ENCODE data around the gene KHDC1. TPM values are rescaled to one million over a fixed set of nuclear protein-coding genes. Genes with fewer than 3 reads are reported as not detected.
"Not testable (repeated sequence)": the region's sequence is repeated elsewhere in the genome, so short reads cannot be mapped to it uniquely, and the experiment has no call there.

Gene KHDC1, protein sequence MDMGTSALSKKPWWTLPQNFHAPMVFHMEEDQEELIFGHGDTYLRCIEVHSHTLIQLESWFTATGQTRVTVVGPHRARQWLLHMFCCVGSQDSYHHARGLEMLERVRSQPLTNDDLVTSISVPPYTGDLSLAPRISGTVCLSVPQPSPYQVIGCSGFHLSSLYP
- under 1 TPM in 1 of 6 experiments, not detected in 5; 0.55 TPM for total RNA-seq
- long read RNA-seq = 0 reads

DNA sequence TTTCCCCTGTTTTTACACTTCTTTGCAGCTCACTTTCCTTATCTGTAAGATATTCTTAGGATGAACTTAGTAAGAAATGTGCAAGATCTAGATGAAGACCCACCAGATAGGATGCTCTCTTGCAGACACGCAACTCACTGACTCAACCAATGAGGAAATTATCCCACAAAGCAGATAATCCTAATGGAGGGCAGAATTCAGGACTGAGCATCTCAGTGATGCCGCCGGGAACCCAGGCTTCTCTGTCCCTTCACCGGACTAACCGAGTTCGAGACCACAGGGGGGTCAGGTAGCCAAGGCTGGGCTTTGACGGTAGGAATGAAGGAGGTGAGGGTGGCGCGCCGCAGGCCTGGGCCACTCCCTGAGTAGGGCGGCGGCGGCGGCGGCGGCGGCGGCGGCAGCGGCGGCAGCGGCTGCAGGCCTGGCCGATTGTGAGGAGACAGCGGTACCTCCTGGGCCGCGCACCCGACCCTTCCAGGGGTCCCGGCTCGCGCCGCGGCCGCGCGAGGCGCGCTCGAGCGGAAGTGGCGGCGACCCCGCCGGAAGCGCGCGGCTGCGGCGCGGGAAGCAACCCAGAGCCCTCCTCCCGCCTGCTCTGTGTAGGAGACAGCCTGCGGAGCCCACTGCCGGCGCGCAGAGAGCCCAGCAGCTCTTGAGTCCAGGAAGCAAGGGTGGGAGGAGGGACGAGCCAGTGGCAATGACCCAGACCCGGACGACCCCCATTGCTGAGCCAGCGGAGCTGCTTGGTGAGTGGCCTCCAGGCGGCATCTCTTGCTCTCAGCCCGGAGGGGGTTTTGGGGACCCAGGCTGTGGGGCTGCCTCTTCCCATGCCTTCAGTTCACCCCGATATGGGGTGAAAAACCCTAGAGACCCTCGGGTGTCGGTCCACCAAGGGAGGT is at the start of gene KHDC1:
TSS of gene KHDC1 (minus strand) at position 526 of the 899 bp plus-strand sequence. CDS start 20,679 bp downstream, outside the sequence.
- Histone ChIP-seq H3K27ac (no peak within 1 kb of the TSS), H3K9me3 (no peaks in the 10 kb centered on the region), H3K4me1 (no peaks in the 10 kb centered on the region), H3K27me3 (no peaks in the 10 kb centered on the region), H3K36me3 (no peaks in the 10 kb centered on the region), H3K4me3 (peak within 1 kb of the TSS; percentile 48 to 66 (median 49))
- DNase-seq (peak in 2 of 3 donors; percentile 32 to 54), ATAC-seq (peak; percentile 68 to 83 (median 76))
- intact Hi-C loops (cut with DNase I) = no loop called here
- WGBS (ENCODE audit: insufficient coverage, low coverage, low lambda C conversion rate, missing lambda C conversion rate) = 10% methylated on average over 4 of the region's 63 CpGs
- TF ChIP-seq, protein P1, sequence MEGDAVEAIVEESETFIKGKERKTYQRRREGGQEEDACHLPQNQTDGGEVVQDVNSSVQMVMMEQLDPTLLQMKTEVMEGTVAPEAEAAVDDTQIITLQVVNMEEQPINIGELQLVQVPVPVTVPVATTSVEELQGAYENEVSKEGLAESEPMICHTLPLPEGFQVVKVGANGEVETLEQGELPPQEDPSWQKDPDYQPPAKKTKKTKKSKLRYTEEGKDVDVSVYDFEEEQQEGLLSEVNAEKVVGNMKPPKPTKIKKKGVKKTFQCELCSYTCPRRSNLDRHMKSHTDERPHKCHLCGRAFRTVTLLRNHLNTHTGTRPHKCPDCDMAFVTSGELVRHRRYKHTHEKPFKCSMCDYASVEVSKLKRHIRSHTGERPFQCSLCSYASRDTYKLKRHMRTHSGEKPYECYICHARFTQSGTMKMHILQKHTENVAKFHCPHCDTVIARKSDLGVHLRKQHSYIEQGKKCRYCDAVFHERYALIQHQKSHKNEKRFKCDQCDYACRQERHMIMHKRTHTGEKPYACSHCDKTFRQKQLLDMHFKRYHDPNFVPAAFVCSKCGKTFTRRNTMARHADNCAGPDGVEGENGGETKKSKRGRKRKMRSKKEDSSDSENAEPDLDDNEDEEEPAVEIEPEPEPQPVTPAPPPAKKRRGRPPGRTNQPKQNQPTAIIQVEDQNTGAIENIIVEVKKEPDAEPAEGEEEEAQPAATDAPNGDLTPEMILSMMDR (IDR thresholded peaks at IDR 0.05) = no peak
- TF ChIP-seq POLR2A (IDR thresholded peaks at IDR 0.05) = no peak

DNA sequence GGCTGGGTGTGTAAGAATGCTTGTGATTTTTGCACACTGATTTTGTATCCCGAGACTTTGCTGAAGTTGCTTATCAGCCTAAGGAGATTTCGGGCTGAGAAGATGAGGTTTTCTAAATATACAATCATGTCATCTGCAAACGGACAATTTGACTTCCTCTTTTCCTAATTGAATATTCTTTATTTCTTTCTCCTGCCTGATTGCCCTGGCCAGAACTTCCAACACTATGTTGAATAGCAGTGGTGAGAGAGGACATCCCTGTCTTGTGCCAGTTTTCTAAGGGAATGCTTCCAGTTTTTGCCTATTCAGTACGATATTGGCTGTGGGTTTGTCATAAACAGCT is 47.5 kb upstream of the KHDC1 start:
- H3K27ac ChIP-seq; H3K27me3 ChIP-seq; intact Hi-C loops (cut with DNase I); DNase-seq; ATAC-seq; H3K9me3 ChIP-seq; H3K4me1 ChIP-seq; H3K36me3 ChIP-seq: not testable (repeated sequence)
- WGBS (ENCODE audit: insufficient coverage, low coverage, low lambda C conversion rate, missing lambda C conversion rate) = 14% methylated on average over 4 of the region's 4 CpGs
- peak overlapping the region in 2 of 3 donors; percentile 40 to 48 for H3K4me3 ChIP-seq

DNA sequence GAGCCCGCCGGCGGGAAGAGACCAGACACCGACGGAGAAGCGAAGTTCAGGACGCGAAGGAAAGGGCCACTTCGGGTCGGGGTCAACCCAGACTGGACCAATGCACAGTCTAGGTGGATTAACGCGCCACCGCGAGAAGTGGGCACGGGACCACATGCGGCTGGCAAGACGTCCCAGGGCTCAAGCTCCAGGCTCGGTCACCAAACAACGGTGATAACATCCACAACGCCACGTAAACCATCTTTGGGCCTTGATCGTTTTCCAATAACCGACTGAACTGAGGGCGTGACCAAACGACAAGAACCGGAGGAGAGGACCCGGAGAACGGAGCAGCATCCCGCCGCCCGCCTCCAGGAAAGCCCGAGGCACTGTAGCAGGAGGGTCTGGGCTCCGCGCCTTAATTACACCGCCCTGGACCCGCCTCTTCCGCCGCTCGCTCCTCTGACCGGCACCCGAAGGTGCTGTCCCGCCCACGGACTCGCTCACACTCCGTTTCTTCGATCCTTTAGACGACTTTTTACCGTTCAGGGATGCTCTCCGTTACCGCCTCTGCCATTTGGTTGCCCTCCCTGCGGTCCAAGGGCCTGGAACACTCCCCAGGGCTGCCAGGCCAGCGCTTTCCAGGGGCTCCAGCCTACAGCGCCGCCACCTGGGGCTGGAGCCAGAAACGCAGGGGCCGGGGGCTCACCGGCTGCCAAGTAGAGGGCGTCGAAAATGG is 46.9 kb upstream of the KHDC1 start:
- H3K36me3 ChIP-seq = no peaks in the 10 kb centered on the region
- TF ChIP-seq, protein P1 (IDR thresholded peaks at IDR 0.05) = no peak
- no peak for TF ChIP-seq POLR2A (IDR thresholded peaks at IDR 0.05)
- DNase-seq (peak in 1 of 3 donors; percentile 35), ATAC-seq (peak; percentile 56 to 75 (median 71))
- no peaks in the 10 kb centered on the region for H3K9me3 ChIP-seq
- H3K4me3 ChIP-seq = peak overlapping the region; percentile 37 to 48 (median 40)
- H3K4me1 ChIP-seq = peaks cover 0 to 9% (median 0%) of the 10 kb centered on the region in 4 donors
- WGBS (ENCODE audit: insufficient coverage, low coverage, low lambda C conversion rate, missing lambda C conversion rate) = 2% methylated on average over 18 of the region's 59 CpGs
- H3K27me3 ChIP-seq = peaks cover 0 to 10% of the 10 kb centered on the region in 2 donors
- no peak overlapping the region for H3K27ac ChIP-seq
- intact Hi-C loops (cut with DNase I) = no loop called here

DNA sequence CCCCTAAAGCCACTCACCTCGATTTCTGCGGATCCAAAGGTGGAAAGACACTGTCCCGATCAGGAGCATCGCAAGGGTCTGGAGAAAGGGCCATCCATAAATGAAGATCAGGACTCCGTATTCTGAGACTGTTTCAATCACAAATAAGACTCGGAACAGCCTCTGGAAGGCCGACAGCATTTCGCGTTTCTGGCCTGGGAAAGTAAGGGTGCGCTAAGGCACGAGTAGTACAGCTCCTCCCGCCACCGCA is 46.5 kb upstream of the KHDC1 start:
- no peak for TF ChIP-seq POLR2A (IDR thresholded peaks at IDR 0.05)
- TF ChIP-seq, protein P1 (IDR thresholded peaks at IDR 0.05) = no peak
- H3K27me3 ChIP-seq = peaks cover 0 to 10% of the 10 kb centered on the region in 2 donors
- H3K4me1 ChIP-seq = peaks cover 0 to 9% (median 0%) of the 10 kb centered on the region in 4 donors
- no peaks in the 10 kb centered on the region for H3K36me3 ChIP-seq
- H3K27ac ChIP-seq = no peak overlapping the region
- DNase-seq (no peak), ATAC-seq (peak in 1 of 4 donors; percentile 33)
- intact Hi-C loops (cut with DNase I) = no loop called here
- H3K9me3 ChIP-seq = no peaks in the 10 kb centered on the region
- WGBS (ENCODE audit: insufficient coverage, low coverage, low lambda C conversion rate, missing lambda C conversion rate) = 2% methylated on average over 5 of the region's 13 CpGs
- peak overlapping the region; percentile 37 to 48 (median 40) for H3K4me3 ChIP-seq

Data from right lobe of liver (tissue), 6 donors.